Astrocyte of the cerebellum (primary cell): ENCODE data around the gene TMEM117.
A peak's percentile ranks its signal among the peaks of the same experiment; 100 is the strongest.
"Not testable (repeated sequence)": the region's sequence is repeated elsewhere in the genome, so short reads cannot be mapped to it uniquely, and the experiment has no call there.

Source experiments
- DNase-seq: peaks from one replicate; pipeline ENCODE4 v3.0.0-alpha.2; 2011; ENCODE audit warnings: low read depth
- H3K4me3 ChIP-seq: 2 replicates; pipeline ENCODE4 v1.5.1; 2011; ENCODE audit warnings: mild to moderate bottlenecking, low read depth, low read length, moderate library complexity
- in situ Hi-C: cut with HindIII; loops from 2 replicates; pipeline ENCODE4 v1.10.0; 2017; ENCODE audit warnings: low sequenced_read_pairs
- TF ChIP-seq, protein P1 (sequence below): IDR thresholded peaks from 2 replicates; pipeline ENCODE4 v1.5.1; 2012; ENCODE audit warnings: low read length, low read depth, moderate library complexity, mild to moderate bottlenecking; ENCODE audit errors: missing control alignments

Gene TMEM117

DNA sequence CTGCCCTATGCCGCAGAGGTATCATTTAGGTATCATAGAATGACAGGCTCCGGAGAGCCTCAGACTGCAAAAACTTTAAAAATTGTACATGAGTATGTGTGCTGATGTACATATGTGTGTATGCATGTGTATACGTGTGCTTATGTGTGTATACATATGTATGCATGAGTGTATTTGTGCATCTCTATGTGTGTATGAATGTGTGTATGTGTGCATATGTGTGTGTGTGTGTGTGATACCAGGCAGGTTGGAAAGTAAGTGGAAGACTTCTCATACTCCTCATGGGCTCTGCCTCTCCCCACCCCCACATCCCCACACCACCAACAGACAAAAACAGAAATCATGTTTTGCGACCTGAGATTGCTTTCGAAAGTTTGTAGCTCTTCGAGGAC, 621 bp upstream of the TMEM117 start:
- H3K4me3 ChIP-seq, result peak overlapping the region; percentile 61
- in situ Hi-C loops, result no loop called here
- DNase-seq, result no peak
- TF ChIP-seq, protein P1, sequence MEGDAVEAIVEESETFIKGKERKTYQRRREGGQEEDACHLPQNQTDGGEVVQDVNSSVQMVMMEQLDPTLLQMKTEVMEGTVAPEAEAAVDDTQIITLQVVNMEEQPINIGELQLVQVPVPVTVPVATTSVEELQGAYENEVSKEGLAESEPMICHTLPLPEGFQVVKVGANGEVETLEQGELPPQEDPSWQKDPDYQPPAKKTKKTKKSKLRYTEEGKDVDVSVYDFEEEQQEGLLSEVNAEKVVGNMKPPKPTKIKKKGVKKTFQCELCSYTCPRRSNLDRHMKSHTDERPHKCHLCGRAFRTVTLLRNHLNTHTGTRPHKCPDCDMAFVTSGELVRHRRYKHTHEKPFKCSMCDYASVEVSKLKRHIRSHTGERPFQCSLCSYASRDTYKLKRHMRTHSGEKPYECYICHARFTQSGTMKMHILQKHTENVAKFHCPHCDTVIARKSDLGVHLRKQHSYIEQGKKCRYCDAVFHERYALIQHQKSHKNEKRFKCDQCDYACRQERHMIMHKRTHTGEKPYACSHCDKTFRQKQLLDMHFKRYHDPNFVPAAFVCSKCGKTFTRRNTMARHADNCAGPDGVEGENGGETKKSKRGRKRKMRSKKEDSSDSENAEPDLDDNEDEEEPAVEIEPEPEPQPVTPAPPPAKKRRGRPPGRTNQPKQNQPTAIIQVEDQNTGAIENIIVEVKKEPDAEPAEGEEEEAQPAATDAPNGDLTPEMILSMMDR, result no peak

DNA sequence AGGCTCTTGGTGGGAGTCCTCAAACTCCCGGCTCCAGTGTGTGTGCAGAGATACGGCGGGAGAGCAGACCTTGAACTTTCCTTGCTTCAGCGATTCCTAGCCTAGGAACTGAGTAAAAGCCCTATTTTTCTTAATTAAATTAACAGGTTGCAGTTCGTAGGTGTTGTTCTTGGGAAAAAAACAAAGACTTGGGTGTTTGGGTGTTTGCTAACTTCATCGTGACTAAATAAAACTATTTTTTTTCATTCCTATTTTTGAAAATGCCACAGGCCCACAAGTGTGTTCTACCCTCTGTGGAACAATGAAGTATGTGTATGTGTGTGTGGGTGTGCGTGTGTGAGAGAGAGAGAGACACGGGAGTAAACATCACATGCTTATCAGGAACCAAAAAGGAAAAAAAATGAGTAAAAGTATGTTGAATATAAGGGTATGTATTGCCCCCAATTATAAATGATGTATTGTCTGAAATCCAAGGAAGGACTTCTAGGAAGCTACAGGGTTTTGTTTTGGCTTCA, 651 bp downstream of the TMEM117 start:
- TF ChIP-seq, protein P1, result no peak
- in situ Hi-C loops, result no loop called here
- H3K4me3 ChIP-seq, result peak overlapping the region; percentile 61
- DNase-seq, result no peak

DNA sequence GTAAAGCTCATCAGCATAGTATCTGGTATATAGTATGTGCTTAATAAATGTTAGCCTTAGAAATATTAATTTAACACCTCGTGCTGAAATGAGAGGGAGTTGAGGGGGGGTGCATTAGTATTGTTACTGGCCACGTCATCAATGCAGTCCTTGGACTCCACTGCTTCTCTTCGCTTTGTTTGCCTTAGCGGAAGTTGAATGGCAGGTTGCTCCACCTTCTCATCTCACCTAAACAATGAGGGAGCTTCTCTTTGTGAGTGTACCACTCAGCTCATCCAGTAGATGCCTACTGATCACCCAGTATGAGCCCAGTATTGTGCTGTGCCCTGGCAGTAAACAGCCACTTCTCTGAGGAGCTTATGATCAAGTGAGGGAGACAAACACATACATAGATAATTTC, 4.5 kb downstream of the TMEM117 start:
- H3K4me3 ChIP-seq, result no peak overlapping the region
- no peak for DNase-seq
- in situ Hi-C loops, result no loop called here
- TF ChIP-seq, protein P1, result no peak

DNA sequence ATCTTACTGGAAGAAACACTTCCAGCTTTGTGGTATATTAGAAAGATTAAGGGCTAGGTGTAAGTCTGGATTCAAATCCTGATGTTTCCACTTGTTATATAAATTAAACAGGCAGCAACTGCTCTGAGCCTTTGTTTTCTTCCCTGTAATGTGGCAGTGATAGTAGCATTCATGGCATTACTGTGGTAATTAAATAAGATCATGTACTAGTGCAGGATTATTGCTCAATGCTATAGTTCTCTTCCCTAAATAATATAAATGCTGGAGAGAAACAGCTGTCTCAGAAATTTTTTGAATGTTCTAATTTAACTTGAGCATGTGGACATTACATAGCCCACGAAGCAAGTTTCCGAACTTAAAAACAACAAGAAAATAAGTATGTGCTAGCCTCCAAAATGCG, 5.4 kb downstream of the TMEM117 start:
- in situ Hi-C loops, result no loop called here
- H3K4me3 ChIP-seq, result no peak overlapping the region
- TF ChIP-seq, protein P1, result no peak
- DNase-seq, result no peak

DNA sequence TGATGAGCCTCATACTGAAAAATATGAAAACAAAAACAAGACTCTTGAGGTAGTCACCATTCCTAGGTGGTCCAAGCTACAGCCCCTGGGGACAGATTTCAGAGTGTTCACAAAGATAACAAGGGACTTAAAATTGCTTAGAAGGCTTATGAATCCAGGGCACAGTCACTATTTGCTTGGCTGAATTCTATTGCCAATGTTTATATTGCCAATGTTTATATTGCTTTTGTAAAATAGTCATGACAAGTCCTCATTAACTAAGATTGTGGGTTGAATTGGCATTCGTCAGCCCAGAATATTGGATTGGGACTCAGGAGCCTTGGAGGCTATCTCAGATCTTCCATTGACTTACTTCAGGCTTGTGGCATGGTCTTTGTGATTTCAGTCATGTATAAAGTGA, 6.4 kb downstream of the TMEM117 start:
- TF ChIP-seq, protein P1, result no peak
- DNase-seq, result no peak
- in situ Hi-C loops, result no loop called here
- no peak overlapping the region for H3K4me3 ChIP-seq

DNA sequence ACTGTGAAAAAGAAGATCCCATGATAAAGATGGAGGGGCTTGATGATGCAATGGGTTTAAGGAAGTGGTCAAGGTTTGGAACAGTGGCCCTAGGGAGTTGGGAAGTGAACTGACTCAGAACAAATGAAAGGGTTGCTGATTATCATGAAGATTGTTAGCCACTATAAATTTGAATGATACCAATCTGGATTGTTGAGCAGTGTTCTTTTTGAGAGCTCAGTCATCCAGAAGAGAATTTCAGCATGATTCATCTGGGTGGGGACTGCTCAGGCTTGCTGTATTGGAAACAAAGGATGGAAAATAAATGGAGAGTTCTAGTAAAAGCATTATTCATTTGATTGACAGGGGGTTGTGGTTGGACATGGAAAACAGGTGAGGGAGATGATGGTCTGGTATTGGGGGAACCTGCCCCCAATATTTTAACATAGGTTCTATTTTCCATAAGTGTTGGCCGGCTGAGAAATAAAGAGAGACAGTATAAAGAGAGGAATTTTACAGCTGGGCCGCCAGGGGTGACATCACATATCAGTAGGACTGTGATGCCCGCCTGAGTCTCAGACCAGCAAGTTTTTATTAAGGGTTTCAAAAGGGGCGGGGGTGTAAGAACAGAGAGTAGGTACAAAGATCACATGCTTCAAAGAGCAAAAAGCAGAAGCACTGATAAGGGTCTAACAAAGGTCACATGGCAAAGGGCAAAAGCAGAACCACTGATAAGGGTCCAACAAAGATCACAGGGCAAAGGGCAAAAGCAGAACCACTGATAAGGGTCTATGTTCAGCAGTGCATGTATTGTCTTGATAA, 11.7 kb downstream of the TMEM117 start:
- H3K4me3 ChIP-seq, in situ Hi-C loops: not testable (repeated sequence)
- DNase-seq, result peak; percentile 35

DNA sequence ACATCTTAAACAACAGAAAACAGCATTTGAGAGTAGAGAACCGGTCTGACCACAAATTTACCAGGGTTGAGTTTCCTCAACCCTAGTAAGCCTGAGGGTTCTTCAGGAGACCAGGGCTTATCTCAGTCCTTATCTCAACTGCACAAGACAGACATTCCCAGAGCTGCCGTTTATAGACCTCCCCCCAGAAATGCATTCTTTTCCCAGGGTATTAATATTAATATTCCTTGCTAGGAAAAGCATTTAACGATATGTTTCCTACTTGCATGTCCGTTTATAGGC, 12.3 kb downstream of the TMEM117 start:
- H3K4me3 ChIP-seq, result no peak overlapping the region
- DNase-seq, result no peak
- TF ChIP-seq, protein P1, result no peak
- in situ Hi-C loops, result no loop called here
